KOPT-K1 (cell line): ENCODE results near the gene MPP4.
A peak's percentile ranks its signal among the peaks of the same experiment; 100 is the strongest.

Source experiments
- H3K27ac ChIP-seq: fragments of 200-600 bp; sonication (generic); 2 replicates; pipeline ENCODE4 v1.5.1; 2016; ENCODE audit warnings: antibody characterized with exemption, mild to moderate bottlenecking, low read depth, low read length; ENCODE audit not compliant: poor library complexity, severe bottlenecking
- H3K36me3 ChIP-seq: fragments of 200-600 bp; sonication (generic); 2 replicates; pipeline ENCODE4 v1.5.1; 2017; ENCODE audit warnings: antibody characterized with exemption, mild to moderate bottlenecking, low read length, moderate library complexity; ENCODE audit not compliant: insufficient read depth
- H3K9me3 ChIP-seq: fragments of 200-600 bp; sonication (generic); 2 replicates; pipeline ENCODE4 v1.5.1; 2017; ENCODE audit warnings: antibody characterized with exemption, low read length, mild to moderate bottlenecking; ENCODE audit not compliant: insufficient read depth, poor library complexity, severe bottlenecking

MPP4 gene

GRCh38 chr2:201656102-201656501, 42.3 kb downstream of the MPP4 start:
- Histone ChIP-seq H3K36me3 (no peaks in the 10 kb centered on the region), H3K27ac (no peak overlapping the region), H3K9me3 (no peaks in the 10 kb centered on the region)

GRCh38 chr2:201654616-201655384, 43.6 kb downstream of the MPP4 start:
- H3K9me3 ChIP-seq, result no peaks in the 10 kb centered on the region
- H3K36me3 ChIP-seq, result no peaks in the 10 kb centered on the region
- H3K27ac ChIP-seq, result no peak overlapping the region

GRCh38 chr2:201653221-201653620, 45.2 kb downstream of the MPP4 start:
- H3K27ac ChIP-seq, result no peak overlapping the region
- H3K36me3 ChIP-seq, result no peaks in the 10 kb centered on the region
- H3K9me3 ChIP-seq, result no peaks in the 10 kb centered on the region

- Histone ChIP-seq H3K36me3 (no peaks in the 10 kb centered on the region), H3K27ac (no peak overlapping the region), H3K9me3 (no peaks in the 10 kb centered on the region)
Measured at GRCh38 chr2:201649442-201649841, 49.0 kb downstream of the MPP4 start.

GRCh38 chr2:201647431-201647830, 51.0 kb downstream of the MPP4 start:
- no peaks in the 10 kb centered on the region for H3K9me3 ChIP-seq
- no peak overlapping the region for H3K27ac ChIP-seq
- no peaks in the 10 kb centered on the region for H3K36me3 ChIP-seq

- no peak overlapping the region for H3K27ac ChIP-seq
- H3K9me3 ChIP-seq, result no peaks in the 10 kb centered on the region
- peaks cover 3% of the 10 kb centered on the region; the same call in 1 of the 2 replicates for H3K36me3 ChIP-seq
Measured at GRCh38 chr2:201644001-201644400, 54.4 kb downstream of the MPP4 start.

- H3K27ac ChIP-seq, result peak within 1 kb of the TSS; percentile 84
- H3K36me3 ChIP-seq, result peaks cover 9% of the 10 kb centered on the region
- no peaks in the 10 kb centered on the region for H3K9me3 ChIP-seq
Measured at GRCh38 chr2:201643216-201643890, 55.1 kb downstream of the MPP4 start, which contains the start of gene TMEM237. Gene TMEM237, minus strand, starts transcription at chr2:201643503. Its CDS starts 103 bp downstream, at chr2:201643400.

GRCh38 chr2:201642579-201643215, 55.7 kb downstream of the MPP4 start:
- peaks cover 16% of the 10 kb centered on the region for H3K36me3 ChIP-seq

GRCh38 chr2:201642086-201642578, 56.3 kb downstream of the MPP4 start:
- H3K36me3 ChIP-seq, result peaks cover 20% of the 10 kb centered on the region
- peak overlapping the region; percentile 84 for H3K27ac ChIP-seq
- H3K9me3 ChIP-seq, result no peaks in the 10 kb centered on the region

More at GRCh38 chr2:201642579-201643215, 55.7 kb downstream of the MPP4 start:
- H3K27ac ChIP-seq, result peak overlapping the region; percentile 84
- no peaks in the 10 kb centered on the region for H3K9me3 ChIP-seq

- H3K27ac ChIP-seq, result no peak overlapping the region
- peaks cover 49% of the 10 kb centered on the region for H3K36me3 ChIP-seq
- H3K9me3 ChIP-seq, result no peaks in the 10 kb centered on the region
Measured at GRCh38 chr2:201639205-201639604, 59.2 kb downstream of the MPP4 start.

- H3K9me3 ChIP-seq, result no peaks in the 10 kb centered on the region
- H3K27ac ChIP-seq, result no peak overlapping the region
- H3K36me3 ChIP-seq, result peaks cover 58% of the 10 kb centered on the region
Measured at GRCh38 chr2:201638326-201638725, 60.1 kb downstream of the MPP4 start.

- Histone ChIP-seq H3K9me3 (no peaks in the 10 kb centered on the region), H3K36me3 (peaks cover 98% of the 10 kb centered on the region), H3K27ac (no peak overlapping the region)
Measured at GRCh38 chr2:201633661-201634249, 64.7 kb downstream of the MPP4 start.

- peaks cover 97% of the 10 kb centered on the region for H3K36me3 ChIP-seq
- no peaks in the 10 kb centered on the region for H3K9me3 ChIP-seq
- no peak overlapping the region for H3K27ac ChIP-seq
Measured at GRCh38 chr2:201631041-201631440, 67.4 kb downstream of the MPP4 start.

- Histone ChIP-seq H3K9me3 (no peaks in the 10 kb centered on the region), H3K36me3 (peaks cover 97% of the 10 kb centered on the region), H3K27ac (no peak overlapping the region)
Measured at GRCh38 chr2:201630577-201630976, 67.9 kb downstream of the MPP4 start.

GRCh38 chr2:201628545-201628944, 69.9 kb downstream of the MPP4 start:
- H3K36me3 ChIP-seq, result peaks cover 85% of the 10 kb centered on the region
- H3K9me3 ChIP-seq, result no peaks in the 10 kb centered on the region

More at GRCh38 chr2:201628545-201628944, 69.9 kb downstream of the MPP4 start:
- no peak overlapping the region for H3K27ac ChIP-seq
